Measurements from ENCODE around the gene CHST6.

Gene CHST6

GRCh38 chr16:75479421-75479990 is 15.7 kb downstream of the CHST6 start:
- DNase-seq: no peak
- intact Hi-C loops (cut with DNase I): loop anchor here (10.0 kb wide), 1 partner anchor 75 kb away; the partner anchor contains the start of gene TMEM231

- intact Hi-C loops (cut with DNase I): loop anchor here (10.0 kb wide), 1 partner anchor 76 kb away; the partner anchor contains the start of gene TMEM231
- DNase-seq: no peak
These were observed 16.5 kb downstream of the CHST6 start for GRCh38 chr16:75478480-75479345.

GRCh38 chr16:75477680-75478473 is 17.4 kb downstream of the CHST6 start:
- intact Hi-C loops (cut with DNase I): loop anchor here (10.0 kb wide), 1 partner anchor 77 kb away; the partner anchor contains the start of gene TMEM231
- peak in 4 of 42 donors; percentile 20 to 41 (median 32) for DNase-seq

GRCh38 chr16:75476817-75477216 is 18.4 kb downstream of the CHST6 start:
- no peak for DNase-seq
- intact Hi-C loops (cut with DNase I): loop anchor here (10.0 kb wide), 1 partner anchor 78 kb away; the partner anchor contains the start of gene TMEM231

- intact Hi-C loops (cut with DNase I): loop anchor here (10.0 kb wide), 1 partner anchor 79 kb away; the partner anchor contains the start of gene TMEM231
- no peak for DNase-seq
These were observed 19.8 kb downstream of the CHST6 start for GRCh38 chr16:75475420-75475847.

GRCh38 chr16:75472908-75473877 is 22.0 kb downstream of the CHST6 start:
- DNase-seq: no peak
- intact Hi-C loops (cut with DNase I): loop anchor here (10.0 kb wide), 1 partner anchor 82 kb away; the partner anchor contains the start of gene TMEM231

- intact Hi-C loops (cut with DNase I): loop anchor here (10.0 kb wide), 1 partner anchor 83 kb away; the partner anchor contains the start of gene TMEM231
- peak; percentile 39 to 90 (median 72) for DNase-seq
These were observed 23.3 kb downstream of the CHST6 start for GRCh38 chr16:75471723-75472633.

- peak in 1 of 42 donors; percentile 24 for DNase-seq
- intact Hi-C loops (cut with DNase I): loop anchor here (10.0 kb wide), 2 partner anchors 158 to 298 kb away; partner anchors contain the start of gene ADAT1
These were observed 28.5 kb downstream of the CHST6 start for GRCh38 chr16:75466760-75467159.

- DNase-seq: peak; percentile 97 to 100 (median 99)
- intact Hi-C loops (cut with DNase I): loop anchor here (10.0 kb wide), 2 partner anchors 160 to 300 kb away; partner anchors contain the start of gene ADAT1
These were observed 30.9 kb downstream of the CHST6 start, which contains the start of gene TMEM170A for GRCh38 chr16:75464122-75464918. Gene TMEM170A, minus strand, starts transcription at chr16:75464689. Its CDS starts 89 bp downstream, at chr16:75464600.

- intact Hi-C loops (cut with DNase I): loop anchor here (10.0 kb wide), 2 partner anchors 161 to 301 kb away; partner anchors contain the start of gene ADAT1
- peak in 39 of 42 donors; percentile 5 to 72 (median 42) for DNase-seq
These were observed 31.7 kb downstream of the CHST6 start for GRCh38 chr16:75463389-75464121.

- intact Hi-C loops (cut with DNase I): loop anchor here (10.0 kb wide), 2 partner anchors 162 to 302 kb away; partner anchors contain the start of gene ADAT1
- DNase-seq: no peak
These were observed 32.4 kb downstream of the CHST6 start for GRCh38 chr16:75462806-75463205.

GRCh38 chr16:75461575-75461974 is 33.7 kb downstream of the CHST6 start:
- intact Hi-C loops (cut with DNase I): loop anchor here (10.0 kb wide), 2 partner anchors 163 to 303 kb away; partner anchors contain the start of gene ADAT1
- DNase-seq: no peak

GRCh38 chr16:75460446-75460845 is 34.8 kb downstream of the CHST6 start:
- intact Hi-C loops (cut with DNase I): loop anchor here (10.0 kb wide), 2 partner anchors 164 to 304 kb away; partner anchors contain the start of gene ADAT1
- peak in 2 of 42 donors; percentile 3 to 28 for DNase-seq

- intact Hi-C loops (cut with DNase I): loop anchor here (10.0 kb wide), 2 partner anchors 165 to 305 kb away; partner anchors contain the start of gene ADAT1
- DNase-seq: peak in 3 of 42 donors; percentile 7 to 16 (median 10)
These were observed 35.5 kb downstream of the CHST6 start for GRCh38 chr16:75459691-75460090.
